ENCODE data around the gene LDLRAD3.

DNA sequence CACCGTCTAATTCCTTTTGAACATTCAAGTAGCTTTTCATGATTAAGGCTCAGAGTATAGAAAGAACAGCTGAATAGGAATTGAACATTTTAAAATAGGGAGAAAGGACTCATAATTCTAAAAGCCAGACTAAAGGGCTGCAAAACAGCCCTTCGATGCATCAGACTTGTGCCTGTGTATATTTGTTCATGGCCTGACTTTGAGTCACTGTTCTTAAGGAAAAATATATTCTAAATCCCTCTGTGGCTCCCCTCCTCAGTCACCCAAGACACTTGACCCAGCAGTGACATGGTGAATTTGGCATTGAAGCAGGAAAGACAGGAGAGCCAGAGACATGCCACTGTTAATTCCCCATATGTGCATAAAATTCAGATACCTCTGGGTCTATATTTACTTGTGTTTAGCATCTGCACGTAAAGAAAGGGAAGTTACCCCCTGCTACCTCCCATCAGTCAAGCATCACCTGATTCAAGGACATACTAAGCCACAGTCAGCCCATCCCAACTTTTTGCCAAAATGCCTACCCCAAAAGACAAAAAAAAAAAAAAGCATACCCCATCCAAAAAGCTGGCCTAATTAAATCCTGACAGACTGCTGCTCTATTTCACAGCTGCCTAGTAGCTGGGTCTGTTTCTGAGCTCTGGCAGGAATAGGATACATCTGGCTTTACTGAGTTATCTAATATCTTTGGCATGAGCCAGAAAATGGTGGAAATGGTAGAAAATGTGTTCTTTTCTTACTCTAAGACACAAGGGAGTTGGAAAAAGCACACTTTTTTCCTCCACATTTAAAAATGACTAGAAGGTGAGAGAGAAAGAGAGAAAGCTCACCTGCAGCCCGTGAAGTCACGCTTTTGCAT, 251.9 kb downstream of the LDLRAD3 start:
- TF ChIP-seq, protein P1, sequence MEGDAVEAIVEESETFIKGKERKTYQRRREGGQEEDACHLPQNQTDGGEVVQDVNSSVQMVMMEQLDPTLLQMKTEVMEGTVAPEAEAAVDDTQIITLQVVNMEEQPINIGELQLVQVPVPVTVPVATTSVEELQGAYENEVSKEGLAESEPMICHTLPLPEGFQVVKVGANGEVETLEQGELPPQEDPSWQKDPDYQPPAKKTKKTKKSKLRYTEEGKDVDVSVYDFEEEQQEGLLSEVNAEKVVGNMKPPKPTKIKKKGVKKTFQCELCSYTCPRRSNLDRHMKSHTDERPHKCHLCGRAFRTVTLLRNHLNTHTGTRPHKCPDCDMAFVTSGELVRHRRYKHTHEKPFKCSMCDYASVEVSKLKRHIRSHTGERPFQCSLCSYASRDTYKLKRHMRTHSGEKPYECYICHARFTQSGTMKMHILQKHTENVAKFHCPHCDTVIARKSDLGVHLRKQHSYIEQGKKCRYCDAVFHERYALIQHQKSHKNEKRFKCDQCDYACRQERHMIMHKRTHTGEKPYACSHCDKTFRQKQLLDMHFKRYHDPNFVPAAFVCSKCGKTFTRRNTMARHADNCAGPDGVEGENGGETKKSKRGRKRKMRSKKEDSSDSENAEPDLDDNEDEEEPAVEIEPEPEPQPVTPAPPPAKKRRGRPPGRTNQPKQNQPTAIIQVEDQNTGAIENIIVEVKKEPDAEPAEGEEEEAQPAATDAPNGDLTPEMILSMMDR (IDR thresholded peaks at IDR 0.05; ENCODE audit: low read depth, low read length) = no peak
- TF ChIP-seq EZH2phosphoT487 (IDR thresholded peaks at IDR 0.05; ENCODE audit: low read depth) = no peak
